BE2C (cell line): ENCODE data around the gene MGLL.

ENCODE experiments used
- DNase-seq: peaks from one replicate; pipeline ENCODE4 v3.0.0-alpha.2; 2020
- H3K27me3 ChIP-seq: fragments of 250-450 bp; sonication (Bioruptor Pico); 2 replicates; pipeline ENCODE4 v1.5.1; 2020; ENCODE audit warnings: mild to moderate bottlenecking
- H3K36me3 ChIP-seq: fragments of 250-450 bp; sonication (Bioruptor Pico); 2 replicates; pipeline ENCODE4 v1.5.1; 2020; ENCODE audit warnings: mild to moderate bottlenecking
- H3K4me1 ChIP-seq: fragments of 250-450 bp; sonication (Bioruptor Pico); 2 replicates; pipeline ENCODE4 v1.5.1; 2020
- H3K4me3 ChIP-seq: 2 replicates; pipeline ENCODE4 v1.5.1; 2011; ENCODE audit warnings: low read depth, low read length
- H3K9me3 ChIP-seq: fragments of 250-450 bp; sonication (Bioruptor Pico); 2 replicates; pipeline ENCODE4 v1.5.1; 2020
- TF ChIP-seq, protein P1 (sequence below): IDR thresholded peaks from 2 replicates; pipeline ENCODE4 v1.5.1; 2012; ENCODE audit warnings: mild to moderate bottlenecking, low read depth, low read length

Gene MGLL

DNA sequence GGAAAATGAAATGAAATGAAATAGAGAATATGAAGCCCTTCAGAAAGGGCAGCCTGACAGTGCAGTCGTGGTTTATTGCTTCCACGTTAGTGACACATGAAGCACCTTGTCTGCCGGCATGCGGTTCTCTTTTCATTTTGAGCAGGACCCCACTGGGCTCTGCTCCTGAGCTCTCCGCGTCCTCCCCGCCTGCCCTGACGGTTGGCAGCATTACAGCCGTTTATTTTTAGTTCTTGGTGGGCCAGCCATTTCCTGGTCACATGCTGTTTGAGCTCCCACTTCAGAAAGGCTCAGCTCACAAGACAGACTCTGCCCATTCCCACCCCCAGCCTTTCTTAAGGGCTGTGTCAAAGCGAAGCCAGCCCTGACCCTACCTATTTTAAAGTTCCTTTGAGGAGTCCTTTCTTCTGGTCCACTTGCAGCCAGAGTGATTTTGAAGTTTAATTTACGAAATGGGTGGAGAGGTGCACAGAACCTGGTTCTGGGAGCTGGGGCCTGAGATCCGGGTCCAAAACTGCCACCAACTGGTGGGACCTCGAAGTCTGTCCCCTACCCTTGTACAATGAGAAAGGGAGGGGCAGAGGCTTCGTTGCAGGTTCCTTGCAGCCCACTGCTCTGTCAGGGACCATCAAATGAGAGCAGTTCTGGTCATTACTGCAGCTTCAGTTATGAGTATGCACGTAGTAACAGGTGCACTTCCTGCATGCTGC, 60.1 kb downstream of the MGLL start:
- H3K4me3 ChIP-seq = no peak overlapping the region
- no peaks in the 10 kb centered on the region for H3K36me3 ChIP-seq
- no peak for DNase-seq
- H3K27me3 ChIP-seq = no peaks in the 10 kb centered on the region
- H3K9me3 ChIP-seq = no peaks in the 10 kb centered on the region
- TF ChIP-seq, protein P1, sequence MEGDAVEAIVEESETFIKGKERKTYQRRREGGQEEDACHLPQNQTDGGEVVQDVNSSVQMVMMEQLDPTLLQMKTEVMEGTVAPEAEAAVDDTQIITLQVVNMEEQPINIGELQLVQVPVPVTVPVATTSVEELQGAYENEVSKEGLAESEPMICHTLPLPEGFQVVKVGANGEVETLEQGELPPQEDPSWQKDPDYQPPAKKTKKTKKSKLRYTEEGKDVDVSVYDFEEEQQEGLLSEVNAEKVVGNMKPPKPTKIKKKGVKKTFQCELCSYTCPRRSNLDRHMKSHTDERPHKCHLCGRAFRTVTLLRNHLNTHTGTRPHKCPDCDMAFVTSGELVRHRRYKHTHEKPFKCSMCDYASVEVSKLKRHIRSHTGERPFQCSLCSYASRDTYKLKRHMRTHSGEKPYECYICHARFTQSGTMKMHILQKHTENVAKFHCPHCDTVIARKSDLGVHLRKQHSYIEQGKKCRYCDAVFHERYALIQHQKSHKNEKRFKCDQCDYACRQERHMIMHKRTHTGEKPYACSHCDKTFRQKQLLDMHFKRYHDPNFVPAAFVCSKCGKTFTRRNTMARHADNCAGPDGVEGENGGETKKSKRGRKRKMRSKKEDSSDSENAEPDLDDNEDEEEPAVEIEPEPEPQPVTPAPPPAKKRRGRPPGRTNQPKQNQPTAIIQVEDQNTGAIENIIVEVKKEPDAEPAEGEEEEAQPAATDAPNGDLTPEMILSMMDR = no peak
- H3K4me1 ChIP-seq = no peaks in the 10 kb centered on the region

DNA sequence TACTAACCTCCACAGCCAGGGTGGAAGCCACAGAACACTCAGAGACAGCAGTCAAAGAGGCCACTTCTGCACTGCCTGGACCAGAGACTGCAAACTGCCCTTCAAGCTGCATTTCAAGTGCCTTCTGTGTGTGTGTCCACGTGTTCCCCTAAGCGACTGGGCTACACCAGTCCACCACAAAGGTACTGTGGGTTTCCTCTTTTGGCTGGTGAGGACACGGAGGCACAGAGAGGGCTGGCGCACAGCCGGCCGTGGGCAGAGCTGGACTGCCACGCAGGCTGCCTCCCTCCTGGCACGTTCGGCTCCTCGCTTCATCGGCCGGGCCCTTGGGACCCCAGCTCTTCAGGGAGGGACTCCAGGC, 60.9 kb downstream of the MGLL start:
- Histone ChIP-seq H3K36me3 (no peaks in the 10 kb centered on the region), H3K9me3 (no peaks in the 10 kb centered on the region), H3K27me3 (no peaks in the 10 kb centered on the region), H3K4me3 (no peak overlapping the region), H3K4me1 (no peaks in the 10 kb centered on the region)
- no peak for DNase-seq
- TF ChIP-seq, protein P1 = no peak

DNA sequence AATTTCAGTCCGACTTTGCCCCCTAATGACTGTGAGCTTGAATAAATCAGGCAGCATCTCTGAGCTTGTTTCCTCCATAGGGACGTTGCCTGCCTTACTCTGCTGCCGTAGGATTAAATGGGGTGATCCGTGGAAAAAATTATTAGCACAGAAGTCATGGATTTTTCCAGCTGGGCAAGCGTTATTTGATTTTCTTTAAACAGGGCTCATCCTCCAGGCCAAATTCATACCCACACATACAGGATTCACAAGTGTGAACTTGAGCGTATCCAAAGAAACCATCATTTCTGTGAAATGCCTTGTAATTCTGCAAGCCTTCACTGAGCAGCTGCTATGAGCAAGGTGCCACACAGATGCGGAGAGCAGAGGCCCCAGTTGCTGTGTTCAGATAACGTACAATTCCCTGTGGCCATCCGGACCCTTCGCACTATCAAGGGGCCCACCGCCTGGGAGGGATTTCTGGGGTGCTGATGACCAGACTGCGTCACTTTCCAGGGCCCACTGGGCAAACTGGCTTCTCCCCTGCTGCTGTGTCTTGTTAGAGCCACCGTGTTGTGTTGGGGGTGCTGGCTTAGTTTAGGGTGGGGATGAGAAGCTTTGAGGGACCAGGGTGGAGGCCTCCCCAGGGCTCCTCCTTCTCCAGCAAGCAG, 61.4 kb downstream of the MGLL start:
- no peaks in the 10 kb centered on the region for H3K4me1 ChIP-seq
- DNase-seq = no peak
- TF ChIP-seq, protein P1 = no peak
- no peaks in the 10 kb centered on the region for H3K27me3 ChIP-seq
- no peaks in the 10 kb centered on the region for H3K9me3 ChIP-seq
- H3K4me3 ChIP-seq = no peak overlapping the region
- H3K36me3 ChIP-seq = no peaks in the 10 kb centered on the region

DNA sequence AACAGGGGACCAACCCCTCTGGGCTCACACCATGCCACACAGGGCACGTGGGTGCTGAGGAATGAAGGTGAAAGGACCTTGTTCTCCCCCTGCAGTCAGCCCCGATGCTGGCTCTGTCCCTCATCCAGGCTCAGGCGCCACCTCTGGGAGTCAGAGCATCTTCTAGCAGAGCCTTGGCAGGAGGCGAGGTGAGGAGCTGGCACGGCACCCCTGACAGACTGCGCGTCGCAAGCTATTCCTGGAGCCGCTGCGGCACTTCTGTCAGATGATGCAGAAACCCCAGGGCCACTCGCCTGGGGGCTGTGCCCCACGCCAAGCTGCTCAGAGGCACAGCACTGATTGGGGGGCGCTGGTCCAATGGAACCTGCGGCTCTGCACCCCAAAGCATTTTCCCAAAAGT, 62.0 kb downstream of the MGLL start:
- Histone ChIP-seq H3K36me3 (no peaks in the 10 kb centered on the region), H3K4me3 (no peak overlapping the region), H3K9me3 (no peaks in the 10 kb centered on the region), H3K4me1 (no peaks in the 10 kb centered on the region), H3K27me3 (no peaks in the 10 kb centered on the region)
- TF ChIP-seq, protein P1 = no peak
- DNase-seq = no peak

DNA sequence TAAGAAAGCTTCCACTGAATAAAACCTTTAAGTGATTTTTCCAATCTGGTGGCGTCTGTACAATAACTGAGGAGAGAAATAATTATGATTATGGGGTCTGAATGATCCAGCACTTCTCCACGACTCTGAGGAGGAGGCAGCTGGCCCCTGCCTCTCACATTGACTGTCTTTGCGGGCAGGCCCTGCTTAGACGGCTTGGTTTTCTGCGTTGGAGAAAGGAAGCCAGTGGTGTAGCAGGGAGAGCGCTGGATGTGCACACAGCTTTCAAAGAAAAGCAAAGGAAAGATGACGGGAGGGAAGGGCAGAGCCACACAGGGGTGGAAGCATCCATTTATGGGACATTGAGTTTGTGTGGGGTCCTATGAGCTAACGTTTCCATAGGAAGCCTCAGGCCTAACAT, 62.5 kb downstream of the MGLL start:
- TF ChIP-seq, protein P1 = no peak
- no peak for DNase-seq
- no peaks in the 10 kb centered on the region for H3K4me1 ChIP-seq

DNA sequence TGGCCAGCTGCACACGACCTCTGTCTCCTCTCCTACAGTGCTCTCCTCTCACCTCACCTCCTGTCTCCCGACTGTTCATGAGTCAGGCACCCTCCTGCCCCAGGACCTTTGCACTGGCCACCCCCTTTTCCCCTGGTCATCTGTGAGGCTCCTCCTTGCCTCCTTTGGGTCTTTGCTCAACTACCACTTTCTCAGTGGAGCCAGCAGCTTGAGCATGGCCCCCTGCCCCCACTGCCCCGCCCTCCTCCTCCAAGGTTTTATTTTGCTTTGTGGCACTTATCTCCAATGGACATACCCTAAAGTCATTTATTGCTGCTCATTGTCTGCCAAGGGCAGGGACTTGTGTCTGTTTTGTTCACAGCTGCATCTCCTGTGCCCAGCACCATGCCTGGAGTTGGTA, 64.3 kb downstream of the MGLL start:
- TF ChIP-seq, protein P1 = no peak
- H3K4me1 ChIP-seq = no peaks in the 10 kb centered on the region
- H3K36me3 ChIP-seq = no peaks in the 10 kb centered on the region
- no peaks in the 10 kb centered on the region for H3K9me3 ChIP-seq
- no peak for DNase-seq
- no peaks in the 10 kb centered on the region for H3K27me3 ChIP-seq
- H3K4me3 ChIP-seq = no peak overlapping the region

More for the DNA sequence above, 62.5 kb downstream of the MGLL start:
- no peaks in the 10 kb centered on the region for H3K36me3 ChIP-seq
- H3K27me3 ChIP-seq = no peaks in the 10 kb centered on the region
- H3K9me3 ChIP-seq = no peaks in the 10 kb centered on the region
- no peak overlapping the region for H3K4me3 ChIP-seq
